GM19351 (cell line): Measurements from ENCODE around the gene S100A4.
A peak's percentile ranks its signal among the peaks of the same experiment; 100 is the strongest.

Source experiments
- ATAC-seq: cut with Tn5 transposase; IDR thresholded peaks from one replicate; pipeline ENCODE4 v1.9.1; 2021; ENCODE audit warnings: mild to moderate bottlenecking, moderate library complexity; ENCODE audit not compliant: unreplicated experiment

S100A4 gene

GRCh38 chr1:153513023-153513422, 32.6 kb downstream of the S100A4 start:
- ATAC-seq = no peak

DNA sequence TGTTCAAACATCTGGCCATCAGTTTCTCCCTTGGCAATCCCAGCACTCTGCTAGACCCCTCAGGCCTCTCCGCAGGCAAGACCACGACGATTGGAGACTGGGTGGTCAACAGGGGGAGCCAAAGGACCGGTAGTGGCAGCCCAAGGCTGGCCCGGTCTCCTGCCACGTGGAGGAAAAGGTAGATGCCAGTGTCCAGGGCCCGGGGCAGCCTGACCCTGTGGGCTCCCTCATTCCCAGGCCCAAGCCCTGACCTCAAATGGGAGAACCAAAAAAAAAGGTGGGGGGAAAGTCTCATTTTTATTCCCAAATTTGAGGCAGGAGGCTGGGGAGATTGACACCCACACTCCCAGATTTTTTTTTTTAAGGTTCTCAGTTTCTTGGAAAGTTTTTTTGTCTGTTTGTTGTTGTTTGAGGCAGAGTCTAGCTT, 34.6 kb downstream of the S100A4 start:
- ATAC-seq = peak; percentile 59

DNA sequence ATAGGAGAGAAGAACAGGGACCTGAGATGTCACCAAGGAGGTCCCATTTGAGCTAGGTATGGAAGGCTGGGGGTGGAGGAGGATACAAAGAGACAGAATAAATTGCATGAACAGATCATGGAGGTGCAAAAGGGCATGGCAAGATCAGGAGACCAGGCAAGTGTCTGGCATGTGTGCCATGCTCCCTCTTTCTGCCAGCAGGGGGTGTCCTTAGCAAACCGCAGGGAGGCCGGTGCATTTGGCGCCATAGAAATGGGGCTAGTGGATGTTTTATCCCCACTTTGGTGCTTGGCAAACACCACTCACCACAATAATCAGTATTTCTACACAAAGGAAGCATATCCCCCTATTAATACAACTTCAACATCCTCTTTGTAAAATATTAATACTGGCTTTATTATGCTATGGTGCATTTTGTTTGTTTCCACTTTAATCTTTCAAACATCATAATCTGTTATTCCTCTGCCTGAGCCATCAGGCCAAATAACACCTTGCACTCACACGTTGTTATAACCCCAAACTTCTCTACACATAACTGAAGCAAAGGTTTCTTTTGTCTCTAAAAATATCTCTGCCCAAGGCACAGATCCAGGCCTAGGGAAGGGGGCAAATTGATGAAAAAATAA, 35.8 kb downstream of the S100A4 start:
- no peak for ATAC-seq

GRCh38 chr1:153509036-153509435, 36.6 kb downstream of the S100A4 start:
- ATAC-seq = no peak

- no peak for ATAC-seq
Measured at GRCh38 chr1:153507926-153508583, 37.6 kb downstream of the S100A4 start.

GRCh38 chr1:153506831-153507413, 38.7 kb downstream of the S100A4 start:
- ATAC-seq = no peak

- ATAC-seq = no peak
Measured at GRCh38 chr1:153506386-153506785, 39.2 kb downstream of the S100A4 start.

- no peak for ATAC-seq
Measured at GRCh38 chr1:153505576-153505975, 40.0 kb downstream of the S100A4 start.

GRCh38 chr1:153503766-153504165, 41.8 kb downstream of the S100A4 start:
- no peak for ATAC-seq

DNA sequence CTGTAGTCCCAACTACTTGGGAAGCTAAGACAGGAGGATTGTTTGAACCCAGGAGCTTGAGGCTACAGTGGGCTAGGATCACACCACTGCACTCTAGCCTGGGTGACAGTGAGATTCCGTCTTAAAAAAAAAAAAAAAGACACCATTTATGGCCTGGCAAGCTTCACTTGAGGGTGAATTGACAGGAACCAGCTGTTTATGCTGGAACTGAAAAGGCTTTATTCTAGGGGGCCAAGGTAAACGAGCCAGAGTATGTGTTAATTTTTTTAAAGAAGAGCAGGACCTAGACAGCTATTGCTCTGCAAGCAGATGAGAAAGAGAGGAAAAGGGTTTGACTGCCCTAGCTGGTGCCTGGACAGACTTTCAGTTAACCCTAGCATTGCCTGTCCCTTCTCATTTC, 46.9 kb downstream of the S100A4 start:
- ATAC-seq = no peak

GRCh38 chr1:153495536-153495935, 50.1 kb downstream of the S100A4 start:
- ATAC-seq = no peak

DNA sequence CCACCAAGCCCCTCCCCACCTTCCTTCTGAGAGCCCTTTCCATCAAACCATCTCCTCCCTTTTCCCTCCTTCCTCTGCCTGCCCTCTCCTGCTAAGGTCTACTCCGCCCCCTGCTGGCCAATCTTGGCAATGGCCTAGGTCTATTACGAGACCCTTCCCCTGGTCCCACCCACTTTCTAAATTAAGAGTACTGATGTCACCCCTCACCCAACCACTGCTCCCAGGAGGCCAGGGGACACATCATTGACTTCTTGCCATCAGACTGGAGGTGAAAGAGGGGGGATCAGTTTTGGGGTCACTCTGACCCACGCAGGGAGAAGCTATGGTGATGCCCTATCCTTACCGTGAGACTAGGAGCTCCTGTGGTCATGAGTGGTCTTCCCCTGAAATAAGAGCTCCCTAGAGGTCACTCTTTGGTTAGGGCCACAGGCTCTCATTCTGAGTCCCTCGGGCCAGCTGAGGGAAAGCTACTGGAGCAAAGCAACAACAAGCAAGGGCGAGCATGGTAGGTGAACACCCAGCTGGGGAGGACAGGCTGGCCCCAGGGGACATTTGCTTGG, 50.5 kb downstream of the S100A4 start:
- no peak for ATAC-seq
